T-cell (primary cell): ENCODE results near the gene OSBPL3. TPM values are rescaled to one million over a fixed set of nuclear protein-coding genes. Genes with fewer than 3 reads are reported as not detected.

Experiments
- ATAC-seq, 4 experiments: fragments of 200-7000 bp in 3 of 4; fragments of 150-1000 bp in 1 of 4; cut with Tn5 transposase; replicated peaks in 1 of 4; 1 replicate in 3 of 4; 2 replicates in 1 of 4; pipeline ENCODE4 v1.10.0; 2021; ENCODE audit warnings: moderate library complexity in 3 of 4, mild to moderate bottlenecking in 2 of 4, moderate number of reproducible peaks in 1 of 4
- CTCF ChIA-PET, 2 donors: fragments of 300-600 bp; sonication (Branson Sonifier 250); formaldehyde crosslinking; loops; one replicate each; lab custom pipeline; 2022; ENCODE audit warnings: antibody characterized with exemption in 2 of 2; lab: Charles Lee
- POLR2A ChIA-PET, 2 donors: fragments of 300-600 bp; sonication (Branson Sonifier 250); formaldehyde crosslinking; loops; one replicate each; lab custom pipeline; 2022; ENCODE audit warnings: antibody characterized with exemption in 2 of 2; lab: Charles Lee
- DNase-seq, 35 experiments: peaks; one replicate each; pipeline versions ENCODE4 v3.0.0 to v3.0.0-alpha.2; 2013 to 2023
- H3K27ac ChIP-seq: one replicate; pipeline ENCODE4 v1.5.1; 2013; ENCODE audit warnings: low read length
- H3K27me3 ChIP-seq, 2 experiments: replicated peaks in 1 of 2; 1 replicate in 1 of 2; 2 replicates in 1 of 2; pipeline versions ENCODE4 v1.6.1 to v1.7.0; 2013; ENCODE audit warnings: low read length in 1 of 2, mixed read lengths in 1 of 2; ENCODE audit not compliant: control insufficient read depth in 2 of 2, insufficient read depth in 2 of 2; ENCODE audit errors: extremely low read depth in 1 of 2
- H3K36me3 ChIP-seq, 2 donors: 1 replicate in 1 of 2; 2 replicates in 1 of 2; pipeline versions ENCODE4 v1.6.1 to v1.7.0; 2013; ENCODE audit warnings: low read length in 1 of 2; ENCODE audit not compliant: control insufficient read depth in 2 of 2, insufficient read depth in 1 of 2; ENCODE audit errors: extremely low read depth in 1 of 2
- H3K4me1 ChIP-seq, 2 experiments: 1 replicate in 1 of 2; 2 replicates in 1 of 2; pipeline versions ENCODE4 v1.6.1 to v1.7.0; 2013; ENCODE audit warnings: low read length in 2 of 2, mixed read lengths in 1 of 2; ENCODE audit not compliant: insufficient read depth in 2 of 2, control insufficient read depth in 1 of 2; ENCODE audit errors: extremely low read depth in 1 of 2
- H3K4me3 ChIP-seq, 2 donors: 1 replicate in 1 of 2; 2 replicates in 1 of 2; pipeline versions ENCODE4 v1.5.1 to v1.7.0; 2013; ENCODE audit warnings: mild to moderate bottlenecking in 2 of 2, low read length in 1 of 2, moderate library complexity in 1 of 2; ENCODE audit not compliant: control insufficient read depth in 1 of 2; ENCODE audit errors: extremely low read depth in 1 of 2
- H3K9me3 ChIP-seq: 2 replicates; pipeline ENCODE4 v1.7.0; 2013
- H3K27ac Mint-ChIP-seq, 2 donors: one replicate each; pipeline ENCODE4 v1.8.0; 2020 to 2021; ENCODE audit warnings: mild to moderate bottlenecking in 2 of 2, mixed read lengths in 2 of 2
- H3K27me3 Mint-ChIP-seq, 2 donors: one replicate each; pipeline ENCODE4 v1.8.0; 2021 to 2022; ENCODE audit warnings: mixed read lengths in 2 of 2
- H3K36me3 Mint-ChIP-seq: one replicate; pipeline ENCODE4 v1.8.0; 2021; ENCODE audit warnings: mixed read lengths
- H3K4me1 Mint-ChIP-seq, 3 donors: one replicate each; pipeline ENCODE4 v1.8.0; 2020 to 2022; ENCODE audit warnings: mixed read lengths in 3 of 3, mild to moderate bottlenecking in 1 of 3
- H3K4me3 Mint-ChIP-seq, 3 donors: one replicate each; pipeline ENCODE4 v1.8.0; 2020 to 2022; ENCODE audit warnings: mild to moderate bottlenecking in 3 of 3, mixed read lengths in 3 of 3, moderate library complexity in 3 of 3
- H3K9me3 Mint-ChIP-seq, 3 donors: one replicate each; pipeline ENCODE4 v1.8.0; 2020 to 2022; ENCODE audit warnings: mixed read lengths in 3 of 3
- WGBS: methylation state at CpG from one replicate; pipeline ENCODE4 v1.1.5; 2013; ENCODE audit warnings: missing lambda C conversion rate; ENCODE audit not compliant: insufficient coverage; 5-methylcytosine and 5-hydroxymethylcytosine counted together
- total RNA-seq, 35 experiments: library from RNA in 6 of 35; stranded (reverse) in 6 of 35; fragments of 120-200 nt in 1 of 35; gene quantifications; one replicate each; pipeline versions ENCODE4 v1.2.1 to v1.2.4 and lab custom pipeline; 2013 to 2026

OSBPL3 gene
- total RNA-seq, 5 donors from 2014 or later (not counting 1 experiment from before 2014, with no cell fraction given): 30.2 to 62.7 (median 54.7) TPM

DNA sequence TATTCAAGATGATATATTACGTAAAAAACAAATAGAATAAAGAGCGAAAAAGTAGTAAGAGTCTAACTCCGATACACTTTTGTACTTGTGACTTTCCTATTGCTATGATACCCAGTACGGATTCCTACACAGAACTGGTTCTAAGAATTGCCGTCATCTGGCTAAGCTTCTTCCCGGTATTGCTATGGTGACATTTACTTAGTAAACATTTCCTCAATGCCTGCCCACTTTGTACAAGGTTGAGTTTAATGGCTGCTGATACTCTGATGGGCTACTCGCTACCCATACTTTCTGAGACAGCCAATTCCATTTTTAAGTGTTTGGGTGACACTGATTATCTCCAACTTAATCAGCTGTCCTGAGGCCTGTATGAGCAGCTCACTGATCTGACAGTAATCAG lies 55.6 kb downstream of the OSBPL3 start:
- ChIA-PET CTCF (interaction anchor here (0.6 to 1.0 kb wide), 3 partner anchors 76 to 237 kb away, joined by 3 to 5 read pairs (median 3); no protein-coding TSS in a partner anchor), POLR2A (no interaction called here)
- peak overlapping the region in 1 of 3 donors; percentile 38 for H3K4me3 Mint-ChIP-seq

DNA sequence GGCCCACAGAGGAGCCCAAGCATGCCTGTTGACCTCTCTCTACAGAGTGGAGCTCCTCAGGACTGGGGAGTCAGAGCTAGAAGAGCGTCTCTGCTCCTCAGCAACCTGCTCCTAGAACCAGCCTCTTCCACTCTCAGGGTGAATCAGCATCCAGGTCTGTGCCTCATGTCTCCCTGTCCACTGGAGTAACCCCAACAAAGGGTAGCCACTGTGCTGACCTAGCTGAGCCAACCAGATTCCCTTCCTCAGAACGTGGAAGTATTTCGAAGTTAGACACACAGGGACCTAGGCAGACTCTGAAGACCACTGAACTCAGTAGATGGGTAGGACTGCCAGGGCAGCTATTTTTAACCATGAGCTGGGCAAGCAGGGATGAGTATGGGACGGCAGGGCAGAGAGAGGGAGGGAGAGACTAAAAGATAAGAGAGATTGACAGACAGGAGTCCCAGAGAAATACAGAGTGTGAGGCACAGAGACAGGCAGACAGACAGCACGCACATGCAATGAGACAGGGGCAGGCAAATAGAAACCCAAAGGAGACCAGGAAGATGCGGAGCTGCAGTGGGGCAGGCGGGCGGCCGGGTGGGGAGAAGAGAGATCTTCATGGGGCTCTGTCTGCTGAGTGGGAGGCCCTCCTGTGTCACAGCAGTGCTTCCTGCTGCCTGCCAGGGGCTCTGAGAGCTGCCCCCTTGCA lies 56.7 kb downstream of the OSBPL3 start:
- H3K27ac ChIP-seq: peak overlapping the region; percentile 59
- no peak overlapping the region for H3K4me3 ChIP-seq
- H3K27ac Mint-ChIP-seq: peak overlapping the region; percentile 25 to 37
- peaks cover 10 to 25% of the 10 kb centered on the region in 2 experiments for H3K4me1 ChIP-seq
- H3K9me3 Mint-ChIP-seq: no peaks in the 10 kb centered on the region
- H3K9me3 ChIP-seq: no peaks in the 10 kb centered on the region
- peaks cover 59 to 86% (median 84%) of the 10 kb centered on the region in 3 donors for H3K4me1 Mint-ChIP-seq
- CTCF ChIA-PET: interaction anchor here in 1 of 2 donors (0.6 kb wide), 1 partner anchor 30 kb away, joined by 4 read pairs; no protein-coding TSS in a partner anchor
- H3K27me3 ChIP-seq: no peaks in the 10 kb centered on the region
- DNase-seq (no peak), ATAC-seq (no peak)
- no peaks in the 10 kb centered on the region for H3K27me3 Mint-ChIP-seq
- H3K36me3 Mint-ChIP-seq: no peaks in the 10 kb centered on the region
- H3K4me3 Mint-ChIP-seq: no peak overlapping the region
- WGBS: 96% methylated on average over 5 of the region's 9 CpGs
- no peaks in the 10 kb centered on the region for H3K36me3 ChIP-seq
- POLR2A ChIA-PET: no interaction called here

More for the DNA sequence above, 55.6 kb downstream of the OSBPL3 start:
- DNase-seq (peak in 1 of 35 experiments; percentile 25), ATAC-seq (peak in 3 of 4 experiments; percentile 15 to 70 (median 59))
- H3K27ac Mint-ChIP-seq: peak overlapping the region in 1 of 2 donors; percentile 77
- H3K9me3 Mint-ChIP-seq: no peaks in the 10 kb centered on the region
- Histone ChIP-seq H3K4me1 (peaks cover 10 to 25% of the 10 kb centered on the region in 2 experiments), H3K9me3 (no peaks in the 10 kb centered on the region), H3K36me3 (no peaks in the 10 kb centered on the region), H3K4me3 (no peak overlapping the region), H3K27ac (peak overlapping the region; percentile 59), H3K27me3 (no peaks in the 10 kb centered on the region)
- peaks cover 49 to 81% (median 76%) of the 10 kb centered on the region in 3 donors for H3K4me1 Mint-ChIP-seq
- no peaks in the 10 kb centered on the region for H3K36me3 Mint-ChIP-seq
- 92% methylated on average over 2 of the region's 7 CpGs for whole genome bisulfite sequencing
- H3K27me3 Mint-ChIP-seq: no peaks in the 10 kb centered on the region

GRCh38 chr7:24922099-24922773 lies 57.7 kb downstream of the OSBPL3 start:
- DNase-seq (no peak), ATAC-seq (no peak)
- Mint-ChIP-seq H3K4me1 (peaks cover 67 to 90% (median 88%) of the 10 kb centered on the region in 3 donors), H3K36me3 (no peaks in the 10 kb centered on the region), H3K9me3 (no peaks in the 10 kb centered on the region), H3K27ac (peak overlapping the region in 1 of 2 donors; percentile 37), H3K4me3 (no peak overlapping the region), H3K27me3 (no peaks in the 10 kb centered on the region)
- POLR2A ChIA-PET: no interaction called here
- H3K36me3 ChIP-seq: no peaks in the 10 kb centered on the region
- H3K27ac ChIP-seq: no peak overlapping the region
- peaks cover 10 to 25% of the 10 kb centered on the region in 2 experiments for H3K4me1 ChIP-seq
- 92% methylated on average over 1 of the region's 5 CpGs for WGBS
- H3K27me3 ChIP-seq: no peaks in the 10 kb centered on the region
- CTCF ChIA-PET: no interaction called here
- no peaks in the 10 kb centered on the region for H3K9me3 ChIP-seq
- no peak overlapping the region for H3K4me3 ChIP-seq

DNA sequence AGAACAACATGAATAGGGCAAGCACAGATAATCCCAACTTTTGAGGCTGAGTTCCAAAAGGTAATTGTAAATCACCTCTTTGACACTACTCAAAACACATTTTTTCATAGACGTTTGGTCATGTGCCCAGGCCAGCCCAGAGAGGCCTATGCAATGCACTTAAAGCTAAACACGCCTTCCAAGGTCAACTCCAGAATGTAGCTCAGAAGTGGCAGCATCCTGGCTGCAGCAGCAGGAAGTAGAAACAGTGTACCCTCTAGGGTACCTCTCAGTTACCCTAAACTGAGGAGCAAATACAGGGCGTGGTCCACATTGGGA lies 58.7 kb downstream of the OSBPL3 start:
- WGBS: 58% methylated on average over 2 of the region's 3 CpGs

GRCh38 chr7:24920451-24921361 lies 59.3 kb downstream of the OSBPL3 start:
- peak in 2 of 4 experiments; percentile 17 to 36 for ATAC-seq
- H3K4me3 Mint-ChIP-seq: peak overlapping the region in 1 of 3 donors; percentile 26
- H3K27me3 Mint-ChIP-seq: no peaks in the 10 kb centered on the region

More for the DNA sequence above, 58.7 kb downstream of the OSBPL3 start:
- CTCF ChIA-PET: interaction anchor here in 1 of 2 donors (0.6 kb wide), 1 partner anchor 1510 kb away, joined by 6 read pairs; no protein-coding TSS in a partner anchor
- ATAC-seq: peak in 2 of 4 experiments; percentile 17 to 40
- H3K36me3 Mint-ChIP-seq: peaks cover 3% of the 10 kb centered on the region
- peak overlapping the region; percentile 29 to 51 for H3K27ac Mint-ChIP-seq
- H3K27me3 ChIP-seq: no peaks in the 10 kb centered on the region
- no peaks in the 10 kb centered on the region for H3K9me3 ChIP-seq
- no peaks in the 10 kb centered on the region for H3K36me3 ChIP-seq
- no peaks in the 10 kb centered on the region for H3K9me3 Mint-ChIP-seq
- H3K27ac ChIP-seq: no peak overlapping the region
- H3K4me3 Mint-ChIP-seq: no peak overlapping the region
- no peak overlapping the region for H3K4me3 ChIP-seq
- peaks cover 67 to 89% (median 85%) of the 10 kb centered on the region in 3 donors for H3K4me1 Mint-ChIP-seq
- POLR2A ChIA-PET: no interaction called here
- H3K4me1 ChIP-seq: peaks cover 10 to 25% of the 10 kb centered on the region in 2 experiments
- H3K27me3 Mint-ChIP-seq: no peaks in the 10 kb centered on the region
- no peak for DNase-seq

More at GRCh38 chr7:24920451-24921361, 59.3 kb downstream of the OSBPL3 start:
- ChIA-PET POLR2A (no interaction called here), CTCF (interaction anchor here in 1 of 2 donors (0.6 kb wide), 1 partner anchor 1509 kb away, joined by 6 read pairs; no protein-coding TSS in a partner anchor)
- peak overlapping the region; percentile 29 to 51 for H3K27ac Mint-ChIP-seq
- H3K4me1 Mint-ChIP-seq: peaks cover 67 to 90% (median 86%) of the 10 kb centered on the region in 3 donors
- WGBS: 4% methylated on average over 2 of the region's 3 CpGs
- H3K36me3 Mint-ChIP-seq: peaks cover 6% of the 10 kb centered on the region
- Histone ChIP-seq H3K36me3 (no peaks in the 10 kb centered on the region), H3K4me1 (peaks cover 10 to 25% of the 10 kb centered on the region in 2 experiments), H3K27ac (no peak overlapping the region), H3K4me3 (no peak overlapping the region), H3K27me3 (no peaks in the 10 kb centered on the region), H3K9me3 (no peaks in the 10 kb centered on the region)
- no peak for DNase-seq
- H3K9me3 Mint-ChIP-seq: no peaks in the 10 kb centered on the region
